ENCODE measurements around the gene SERINC3. TPM values are rescaled to one million over a fixed set of nuclear protein-coding genes. Genes with fewer than 3 reads are reported as not detected.

SERINC3 gene
- total and polyA plus RNA-seq, 2 of the 8 experiments (the other 6 are each of a cell fraction or from before 2014, with no cell fraction given), result 47.2 to 66.0 TPM

DNA sequence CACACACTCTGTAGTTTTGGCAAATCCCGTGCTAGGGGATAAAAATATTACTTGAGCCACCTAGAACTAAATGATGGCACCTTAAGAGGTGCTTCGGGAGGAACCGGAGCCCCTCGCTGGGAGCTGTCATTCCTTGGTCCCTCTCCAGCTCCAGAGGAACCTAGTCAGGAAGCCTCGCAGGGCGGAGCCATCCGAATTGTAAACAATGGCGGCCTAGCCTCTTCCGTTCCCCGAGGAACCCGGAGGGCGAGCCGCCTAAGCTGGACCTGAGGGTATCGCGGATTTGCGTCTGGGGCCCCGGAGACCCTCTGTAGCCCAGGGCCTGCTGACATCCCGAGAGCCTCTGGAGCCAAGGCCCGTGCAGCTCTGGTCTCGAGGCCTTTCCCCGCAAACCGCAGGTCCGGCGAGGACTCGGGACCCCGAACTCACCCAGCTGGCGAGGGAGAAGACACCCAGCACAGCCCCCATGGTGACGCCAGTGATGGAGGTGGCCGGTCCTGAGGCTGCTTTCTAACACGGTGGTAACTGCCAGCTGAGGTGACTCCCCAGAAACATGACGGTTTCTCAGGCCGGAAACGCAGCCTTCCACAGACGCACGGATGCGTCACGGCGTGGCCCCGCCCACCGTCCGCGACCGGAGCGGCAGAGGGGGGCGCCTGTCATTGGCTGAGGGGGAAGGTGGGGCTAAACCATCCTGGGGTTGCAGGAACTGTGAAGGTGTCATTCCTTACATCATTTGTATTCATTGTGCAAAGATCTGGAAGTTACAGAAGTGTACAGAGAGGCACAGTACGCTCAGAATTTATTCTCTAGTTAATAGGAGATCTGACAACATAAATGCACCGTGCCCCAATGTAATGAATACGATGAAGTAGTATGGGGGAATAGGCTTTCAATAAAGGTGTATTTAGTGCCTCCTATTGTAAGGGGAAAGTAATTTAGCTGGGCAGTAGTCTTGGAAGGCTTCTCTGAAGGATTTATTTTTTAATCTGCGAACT is at the start of gene SERINC3 (continued):
- TF ChIP-seq, protein P1, sequence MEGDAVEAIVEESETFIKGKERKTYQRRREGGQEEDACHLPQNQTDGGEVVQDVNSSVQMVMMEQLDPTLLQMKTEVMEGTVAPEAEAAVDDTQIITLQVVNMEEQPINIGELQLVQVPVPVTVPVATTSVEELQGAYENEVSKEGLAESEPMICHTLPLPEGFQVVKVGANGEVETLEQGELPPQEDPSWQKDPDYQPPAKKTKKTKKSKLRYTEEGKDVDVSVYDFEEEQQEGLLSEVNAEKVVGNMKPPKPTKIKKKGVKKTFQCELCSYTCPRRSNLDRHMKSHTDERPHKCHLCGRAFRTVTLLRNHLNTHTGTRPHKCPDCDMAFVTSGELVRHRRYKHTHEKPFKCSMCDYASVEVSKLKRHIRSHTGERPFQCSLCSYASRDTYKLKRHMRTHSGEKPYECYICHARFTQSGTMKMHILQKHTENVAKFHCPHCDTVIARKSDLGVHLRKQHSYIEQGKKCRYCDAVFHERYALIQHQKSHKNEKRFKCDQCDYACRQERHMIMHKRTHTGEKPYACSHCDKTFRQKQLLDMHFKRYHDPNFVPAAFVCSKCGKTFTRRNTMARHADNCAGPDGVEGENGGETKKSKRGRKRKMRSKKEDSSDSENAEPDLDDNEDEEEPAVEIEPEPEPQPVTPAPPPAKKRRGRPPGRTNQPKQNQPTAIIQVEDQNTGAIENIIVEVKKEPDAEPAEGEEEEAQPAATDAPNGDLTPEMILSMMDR (IDR thresholded peaks at IDR 0.05; ENCODE audit: control extremely low read depth in 1 of 3, insufficient read depth in 1 of 3, low read depth in 1 of 3, low read length in 3 of 3), result peak in 1 of 3 experiments; percentile 27; a peak in 1 of 4 replicates
- TF ChIP-seq MAFK (IDR thresholded peaks at IDR 0.05; ENCODE audit: low read depth, low read length), result no peak
- TF ChIP-seq, protein P2, sequence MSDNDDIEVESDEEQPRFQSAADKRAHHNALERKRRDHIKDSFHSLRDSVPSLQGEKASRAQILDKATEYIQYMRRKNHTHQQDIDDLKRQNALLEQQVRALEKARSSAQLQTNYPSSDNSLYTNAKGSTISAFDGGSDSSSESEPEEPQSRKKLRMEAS (IDR thresholded peaks at IDR 0.05), result no peak
- no peak for TF ChIP-seq CTBP2 (IDR thresholded peaks at IDR 0.05; ENCODE audit: borderline replicate concordance, insufficient read depth, insufficient read length, low read length)
- no peak for TF ChIP-seq TEAD4 (IDR thresholded peaks at IDR 0.05; ENCODE audit: low read depth, low read length)
- peak; percentile 17 to 93; a peak in 3 of 4 replicates for TF ChIP-seq SIN3A (conservative IDR thresholded peaks at IDR 0.05 in 1 of 2, IDR thresholded peaks at IDR 0.05 in 1 of 2; ENCODE audit: low read depth in 1 of 2, low read length in 2 of 2)
- TF ChIP-seq SRF (IDR thresholded peaks at IDR 0.05; ENCODE audit: low read depth, low read length), result no peak
- TF ChIP-seq RFX5 (IDR thresholded peaks at IDR 0.05; ENCODE audit: borderline replicate concordance, low read depth, low read length), result no peak
- 0 out of 3 replicates have a peak, but pooled peaks of 1 of the 2 experiments have one; percentile 26 for TF ChIP-seq POLR2A (IDR thresholded peaks at IDR 0.05; ENCODE audit: control extremely low read depth in 1 of 2, low read depth in 2 of 2, low read length in 2 of 2)
- 0 out of 2 replicates have a peak, but pooled peaks have one; percentile 13 for TF ChIP-seq JUND (IDR thresholded peaks at IDR 0.05; ENCODE audit: low read length)
- TF ChIP-seq ASH2L (IDR thresholded peaks at IDR 0.05; ENCODE audit: low read length), result peak; percentile 76
- TF ChIP-seq KDM5A (IDR thresholded peaks at IDR 0.05; ENCODE audit: low read length), result no peak
- no peak for TF ChIP-seq BCL11A (IDR thresholded peaks at IDR 0.05; ENCODE audit: low read depth in 2 of 2, low read length in 2 of 2)
- peak in 1 of 2 experiments; percentile 97; a peak in 2 of 4 replicates for TF ChIP-seq HDAC2 (IDR thresholded peaks at IDR 0.05; ENCODE audit: borderline replicate concordance in 1 of 2, low read depth in 2 of 2, low read length in 2 of 2)
- no peak for TF ChIP-seq SIRT6 (IDR thresholded peaks at IDR 0.05; ENCODE audit: low read length)
- TF ChIP-seq, protein P3, sequence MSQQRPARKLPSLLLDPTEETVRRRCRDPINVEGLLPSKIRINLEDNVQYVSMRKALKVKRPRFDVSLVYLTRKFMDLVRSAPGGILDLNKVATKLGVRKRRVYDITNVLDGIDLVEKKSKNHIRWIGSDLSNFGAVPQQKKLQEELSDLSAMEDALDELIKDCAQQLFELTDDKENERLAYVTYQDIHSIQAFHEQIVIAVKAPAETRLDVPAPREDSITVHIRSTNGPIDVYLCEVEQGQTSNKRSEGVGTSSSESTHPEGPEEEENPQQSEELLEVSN (IDR thresholded peaks at IDR 0.05), result no peak
- TF ChIP-seq PHF8 (conservative IDR thresholded peaks at IDR 0.05; ENCODE audit: low read depth, low read length), result peak; percentile 49; the same call in 1 of the 2 replicates
- peak; percentile 97 for TF ChIP-seq SAP30 (IDR thresholded peaks at IDR 0.05; ENCODE audit: insufficient read depth, insufficient replicate concordance, low read length)
- no peak for TF ChIP-seq TBP (IDR thresholded peaks at IDR 0.05; ENCODE audit: low read depth, low read length)
